NCI-H2227 (cell line): ENCODE measurements around the gene DEPDC7.
"Not testable (repeated sequence)": the region's sequence is repeated elsewhere in the genome, so short reads cannot be mapped to it uniquely, and the experiment has no call there.

ENCODE experiments used
- DNase-seq: peaks from one replicate; lab custom pipeline; 2025; ENCODE audit not compliant: unreplicated experiment; lab: John Stamatoyannopoulos, UW

Gene DEPDC7

GRCh38 chr11:33015621-33016551, at the start of gene DEPDC7:
Gene DEPDC7, plus strand, starts transcription at chr11:33015878. Its CDS starts 78 bp downstream, at chr11:33015956.
- DNase-seq: peak; percentile 98

GRCh38 chr11:32968541-32968940, 47.1 kb upstream of the DEPDC7 start:
- DNase-seq: no peak

- DNase-seq: not testable (repeated sequence)
These were observed 43.4 kb upstream of the DEPDC7 start for GRCh38 chr11:32972233-32972632.

GRCh38 chr11:32972781-32973180, 42.9 kb upstream of the DEPDC7 start:
- no peak for DNase-seq

- no peak for DNase-seq
These were observed 33.1 kb upstream of the DEPDC7 start for GRCh38 chr11:32982626-32983025.

GRCh38 chr11:32983506-32983905, 32.2 kb upstream of the DEPDC7 start:
- DNase-seq: no peak

- no peak for DNase-seq
These were observed 30.1 kb upstream of the DEPDC7 start for GRCh38 chr11:32985600-32985999.

- no peak for DNase-seq
These were observed 27.8 kb upstream of the DEPDC7 start for GRCh38 chr11:32987851-32988250.

GRCh38 chr11:32990481-32990880, 25.2 kb upstream of the DEPDC7 start:
- DNase-seq: no peak

- no peak for DNase-seq
These were observed 24.3 kb upstream of the DEPDC7 start for GRCh38 chr11:32991427-32991826.

GRCh38 chr11:32991898-32992297, 23.8 kb upstream of the DEPDC7 start:
- no peak for DNase-seq

GRCh38 chr11:33000181-33000580, 15.5 kb upstream of the DEPDC7 start:
- no peak for DNase-seq

- DNase-seq: no peak
These were observed 14.4 kb upstream of the DEPDC7 start for GRCh38 chr11:33001281-33001680.

GRCh38 chr11:33001751-33002542, 13.7 kb upstream of the DEPDC7 start:
- DNase-seq: no peak

- no peak for DNase-seq
These were observed 10.5 kb upstream of the DEPDC7 start for GRCh38 chr11:33005175-33005574.

- DNase-seq: no peak
These were observed 9.7 kb upstream of the DEPDC7 start for GRCh38 chr11:33006010-33006409.

- DNase-seq: no peak
These were observed 1.9 kb upstream of the DEPDC7 start for GRCh38 chr11:33013755-33014154.

- DNase-seq: no peak
These were observed 976 bp downstream of the DEPDC7 start for GRCh38 chr11:33016654-33017053.

GRCh38 chr11:33017478-33017877, 1.8 kb downstream of the DEPDC7 start:
- DNase-seq: no peak

- DNase-seq: no peak
These were observed 2.3 kb downstream of the DEPDC7 start for GRCh38 chr11:33017965-33018364.

GRCh38 chr11:33018840-33019239, 3.2 kb downstream of the DEPDC7 start:
- DNase-seq: no peak

GRCh38 chr11:33021501-33021900, 5.8 kb downstream of the DEPDC7 start:
- DNase-seq: no peak
